ENCODE data around the gene RHEB.

- TF ChIP-seq POLR2A (IDR thresholded peaks at IDR 0.05) = no peak
- TF ChIP-seq, protein P1, sequence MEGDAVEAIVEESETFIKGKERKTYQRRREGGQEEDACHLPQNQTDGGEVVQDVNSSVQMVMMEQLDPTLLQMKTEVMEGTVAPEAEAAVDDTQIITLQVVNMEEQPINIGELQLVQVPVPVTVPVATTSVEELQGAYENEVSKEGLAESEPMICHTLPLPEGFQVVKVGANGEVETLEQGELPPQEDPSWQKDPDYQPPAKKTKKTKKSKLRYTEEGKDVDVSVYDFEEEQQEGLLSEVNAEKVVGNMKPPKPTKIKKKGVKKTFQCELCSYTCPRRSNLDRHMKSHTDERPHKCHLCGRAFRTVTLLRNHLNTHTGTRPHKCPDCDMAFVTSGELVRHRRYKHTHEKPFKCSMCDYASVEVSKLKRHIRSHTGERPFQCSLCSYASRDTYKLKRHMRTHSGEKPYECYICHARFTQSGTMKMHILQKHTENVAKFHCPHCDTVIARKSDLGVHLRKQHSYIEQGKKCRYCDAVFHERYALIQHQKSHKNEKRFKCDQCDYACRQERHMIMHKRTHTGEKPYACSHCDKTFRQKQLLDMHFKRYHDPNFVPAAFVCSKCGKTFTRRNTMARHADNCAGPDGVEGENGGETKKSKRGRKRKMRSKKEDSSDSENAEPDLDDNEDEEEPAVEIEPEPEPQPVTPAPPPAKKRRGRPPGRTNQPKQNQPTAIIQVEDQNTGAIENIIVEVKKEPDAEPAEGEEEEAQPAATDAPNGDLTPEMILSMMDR (IDR thresholded peaks at IDR 0.05) = no peak
Measured at GRCh38 chr7:151453326-151453791, 66.3 kb downstream of the RHEB start.

Measured in esophagus squamous epithelium (tissue), 4 donors.